SU-DHL-6 (cell line): ENCODE data around the gene CHRNA4.

Source experiments
- H2AFZ ChIP-seq: fragments of 200-600 bp; sonication (generic); 2 replicates; pipeline ENCODE4 v1.6.1; 2014; ENCODE audit warnings: low read depth, mild to moderate bottlenecking, moderate library complexity, mixed read lengths, antibody characterized with exemption, low read length; ENCODE audit not compliant: severe bottlenecking
- H3F3A ChIP-seq: fragments of 200-600 bp; shearing (Covaris generic); 2 replicates; pipeline ENCODE4 v1.6.0; 2016; ENCODE audit warnings: antibody characterized with exemption, mild to moderate bottlenecking; ENCODE audit not compliant: insufficient read depth
- H3K27ac ChIP-seq: fragments of 200-600 bp; sonication (generic); 2 replicates; pipeline ENCODE4 v1.5.1; 2016; ENCODE audit warnings: low read depth, mild to moderate bottlenecking, low read length, moderate library complexity, mixed read lengths
- H3K27me3 ChIP-seq: fragments of 200-600 bp; sonication (generic), shearing (Covaris generic); 2 replicates; pipeline ENCODE4 v1.6.0; 2014; ENCODE audit warnings: mild to moderate bottlenecking, low read length
- H3K36me3 ChIP-seq: fragments of 200-600 bp; sonication (generic); 2 replicates; pipeline ENCODE4 v1.6.1; 2014; ENCODE audit warnings: mild to moderate bottlenecking, low read length, mixed read lengths
- H3K4me2 ChIP-seq: fragments of 300-600, 200-600 bp; shearing (Covaris generic), sonication (generic); 2 replicates; pipeline ENCODE4 v1.6.0; 2014; ENCODE audit warnings: low read length, low read depth, mild to moderate bottlenecking; ENCODE audit not compliant: poor library complexity, severe bottlenecking
- H3K4me3 ChIP-seq: fragments of 200-600 bp; sonication (generic); 2 replicates; pipeline ENCODE4 v1.5.1; 2014; ENCODE audit warnings: antibody characterized with exemption, low read length, mild to moderate bottlenecking, mixed read lengths; ENCODE audit not compliant: insufficient read depth, poor library complexity, severe bottlenecking
- H3K79me2 ChIP-seq: fragments of 200-600 bp; sonication (generic); 2 replicates; pipeline ENCODE4 v1.6.1; 2014; ENCODE audit warnings: mild to moderate bottlenecking, low read length, moderate library complexity; ENCODE audit not compliant: insufficient read depth
- H3K9ac ChIP-seq: fragments of 200-600 bp; sonication (generic); 2 replicates; pipeline ENCODE4 v1.7.0; 2014; ENCODE audit warnings: mild to moderate bottlenecking, low read length
- H3K9me2 ChIP-seq: fragments of 200-600 bp; sonication (generic); replicated peaks from 2 replicates; pipeline ENCODE4 v1.6.1; 2014; ENCODE audit warnings: low read length; ENCODE audit not compliant: insufficient read depth
- H3K9me3 ChIP-seq: fragments of 200-600 bp; sonication (generic); 2 replicates; pipeline ENCODE4 v1.6.1; 2014; ENCODE audit warnings: low read length, mixed read lengths; ENCODE audit not compliant: insufficient read depth
- H4K20me1 ChIP-seq: fragments of 200-600 bp; sonication (generic); 2 replicates; pipeline ENCODE4 v1.6.1; 2014; ENCODE audit warnings: low read depth, mild to moderate bottlenecking, antibody characterized with exemption, low read length, moderate library complexity, mixed read lengths
- CTCF ChIP-seq: fragments of 200-600 bp; sonication (generic); IDR thresholded peaks from one replicate; pipeline ENCODE4 v1.5.1; 2017; ENCODE audit warnings: antibody characterized with exemption, mild to moderate bottlenecking, low read length, moderate library complexity; ENCODE audit not compliant: insufficient read depth, poor library complexity, severe bottlenecking
- EZH2phosphoT487 ChIP-seq: fragments of 200-600 bp; sonication (generic), shearing (Covaris generic); conservative IDR thresholded peaks from 2 replicates; pipeline ENCODE4 v1.6.1; 2018; ENCODE audit warnings: mild to moderate bottlenecking, antibody characterized with exemption, low read length, moderate library complexity, mixed read lengths

Gene CHRNA4

GRCh38 chr20:63320616-63321147 is 40.5 kb downstream of the CHRNA4 start:
- H3K36me3 ChIP-seq: no peaks in the 10 kb centered on the region
- TF ChIP-seq EZH2phosphoT487 (no peak), CTCF (no peak)
- no peak overlapping the region for H3K4me2 ChIP-seq
- no peak overlapping the region for H3K4me3 ChIP-seq
- H3K27me3 ChIP-seq: no peaks in the 10 kb centered on the region
- H4K20me1 ChIP-seq: no peaks in the 10 kb centered on the region
- no peaks in the 10 kb centered on the region for H3K9me3 ChIP-seq
- no peak overlapping the region for H2AFZ ChIP-seq
- no peak overlapping the region for H3K9ac ChIP-seq
- H3K27ac ChIP-seq: no peak overlapping the region
- no peaks in the 10 kb centered on the region for H3K79me2 ChIP-seq
- no peaks in the 10 kb centered on the region for H3F3A ChIP-seq
- H3K9me2 ChIP-seq: no peaks in the 10 kb centered on the region

- H3K27me3 ChIP-seq: no peaks in the 10 kb centered on the region
- TF ChIP-seq EZH2phosphoT487: no peak
- no peak for TF ChIP-seq CTCF
- no peaks in the 10 kb centered on the region for H4K20me1 ChIP-seq
- H3K36me3 ChIP-seq: no peaks in the 10 kb centered on the region
- no peak overlapping the region for H3K4me2 ChIP-seq
- H3F3A ChIP-seq: no peaks in the 10 kb centered on the region
- no peak overlapping the region for H2AFZ ChIP-seq
- H3K9me2 ChIP-seq: no peaks in the 10 kb centered on the region
- H3K9ac ChIP-seq: no peak overlapping the region
- H3K27ac ChIP-seq: no peak overlapping the region
- no peak overlapping the region for H3K4me3 ChIP-seq
- no peaks in the 10 kb centered on the region for H3K79me2 ChIP-seq
- no peaks in the 10 kb centered on the region for H3K9me3 ChIP-seq
Observed at GRCh38 chr20:63320041-63320511, 41.1 kb downstream of the CHRNA4 start.

GRCh38 chr20:63319164-63320040 is 41.7 kb downstream of the CHRNA4 start:
- H2AFZ ChIP-seq: no peak overlapping the region
- no peaks in the 10 kb centered on the region for H3K27me3 ChIP-seq
- H3K4me2 ChIP-seq: no peak overlapping the region
- H4K20me1 ChIP-seq: no peaks in the 10 kb centered on the region
- no peaks in the 10 kb centered on the region for H3K36me3 ChIP-seq
- TF ChIP-seq EZH2phosphoT487 (no peak), CTCF (no peak)
- H3F3A ChIP-seq: no peaks in the 10 kb centered on the region
- H3K9me2 ChIP-seq: no peaks in the 10 kb centered on the region
- H3K9ac ChIP-seq: no peak overlapping the region
- H3K9me3 ChIP-seq: no peaks in the 10 kb centered on the region
- H3K27ac ChIP-seq: no peak overlapping the region
- H3K79me2 ChIP-seq: no peaks in the 10 kb centered on the region
- H3K4me3 ChIP-seq: no peak overlapping the region
